ELF-1 (cell line): ENCODE measurements around the gene DTWD1.
"Not testable (repeated sequence)": the region's sequence is repeated elsewhere in the genome, so short reads cannot be mapped to it uniquely, and the experiment has no call there.

ENCODE experiments used
- DNase-seq: peaks from one replicate; pipeline ENCODE4 v3.0.0-alpha.2; 2016; ENCODE audit warnings: low read depth, low spot score

The DTWD1 gene

GRCh38 chr15:49620658-49621368 lies at the start of gene DTWD1, which contains the start of gene FAM227B:
TSS of gene DTWD1 (plus strand) at chr15:49621048. CDS start at chr15:49625168, 4,120 bp downstream.
TSS of gene FAM227B (minus strand) at chr15:49620818. CDS start at chr15:49615171, 5,647 bp downstream.
- peak; percentile 98 for DNase-seq

- DNase-seq, result no peak
Observed at GRCh38 chr15:49573421-49573820, 47.4 kb upstream of the DTWD1 start.

GRCh38 chr15:49589030-49589429 lies 31.8 kb upstream of the DTWD1 start:
- DNase-seq, result no peak

- peak; percentile 2 for DNase-seq
Observed at GRCh38 chr15:49592829-49593316, 28.0 kb upstream of the DTWD1 start.

- no peak for DNase-seq
Observed at GRCh38 chr15:49604625-49605409, 16.0 kb upstream of the DTWD1 start.

- no peak for DNase-seq
Observed at GRCh38 chr15:49605588-49605987, 15.3 kb upstream of the DTWD1 start.

- DNase-seq, result no peak
Observed at GRCh38 chr15:49606594-49606993, 14.3 kb upstream of the DTWD1 start.

GRCh38 chr15:49610157-49610918 lies 10.5 kb upstream of the DTWD1 start:
- DNase-seq, result no peak

- DNase-seq, result not testable (repeated sequence)
Observed at GRCh38 chr15:49612240-49612639, 8.6 kb upstream of the DTWD1 start.

GRCh38 chr15:49619226-49619625 lies 1.6 kb upstream of the DTWD1 start:
- DNase-seq, result no peak

GRCh38 chr15:49620199-49620598 lies 649 bp upstream of the DTWD1 start:
- no peak for DNase-seq

- no peak for DNase-seq
Observed at GRCh38 chr15:49621401-49621811, 558 bp downstream of the DTWD1 start.

GRCh38 chr15:49621887-49622286 lies 1.0 kb downstream of the DTWD1 start:
- no peak for DNase-seq

- no peak for DNase-seq
Observed at GRCh38 chr15:49622561-49622960, 1.7 kb downstream of the DTWD1 start.

- no peak for DNase-seq
Observed at GRCh38 chr15:49624056-49624455, 3.2 kb downstream of the DTWD1 start.

- no peak for DNase-seq
Observed at GRCh38 chr15:49625460-49626036, 4.7 kb downstream of the DTWD1 start.

- DNase-seq, result no peak
Observed at GRCh38 chr15:49627407-49627877, 6.6 kb downstream of the DTWD1 start.

- DNase-seq, result no peak
Observed at GRCh38 chr15:49628379-49628778, 7.5 kb downstream of the DTWD1 start.

GRCh38 chr15:49637857-49638256 lies 17.0 kb downstream of the DTWD1 start:
- peak; percentile 34 for DNase-seq

- no peak for DNase-seq
Observed at GRCh38 chr15:49644364-49644794, 23.5 kb downstream of the DTWD1 start.

GRCh38 chr15:49645277-49645676 lies 24.4 kb downstream of the DTWD1 start:
- DNase-seq, result no peak
